NCI-H2081 (cell line): ENCODE data around the gene ADM.

Experiments
- DNase-seq, 2 experiments: peaks; one replicate each; lab custom pipeline; 2025; lab: John Stamatoyannopoulos, UW

The ADM gene

DNA sequence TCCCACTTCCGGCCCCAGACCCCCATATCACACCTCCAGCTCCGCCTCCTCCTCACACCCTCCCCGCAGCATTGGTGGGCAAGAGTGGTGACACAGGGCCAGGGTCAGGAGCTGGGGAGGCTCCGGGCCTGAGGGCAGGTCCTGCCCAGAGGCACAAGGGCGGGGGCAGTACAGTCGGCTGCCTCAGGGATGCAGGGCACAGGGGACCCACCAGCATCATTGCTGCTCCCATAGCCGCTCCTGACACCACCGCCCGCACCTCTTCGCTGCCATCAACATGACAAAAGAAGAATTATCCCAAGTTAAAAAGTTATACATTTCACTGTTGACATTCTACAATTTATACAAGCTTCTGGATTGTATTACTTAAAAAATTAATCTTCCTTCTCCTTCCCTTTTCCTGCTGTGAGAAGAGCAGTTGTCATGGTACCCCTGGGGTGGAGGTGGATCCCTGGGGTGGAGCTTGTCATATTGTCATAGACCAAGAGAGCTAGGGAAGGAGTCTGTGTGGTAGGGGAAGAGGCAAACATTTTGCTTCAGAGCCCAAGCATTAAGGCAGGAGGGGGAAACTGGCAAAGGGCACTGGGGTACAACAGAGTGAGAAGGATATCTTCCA lies 15.0 kb upstream of the ADM start:
- DNase-seq: no peak

DNA sequence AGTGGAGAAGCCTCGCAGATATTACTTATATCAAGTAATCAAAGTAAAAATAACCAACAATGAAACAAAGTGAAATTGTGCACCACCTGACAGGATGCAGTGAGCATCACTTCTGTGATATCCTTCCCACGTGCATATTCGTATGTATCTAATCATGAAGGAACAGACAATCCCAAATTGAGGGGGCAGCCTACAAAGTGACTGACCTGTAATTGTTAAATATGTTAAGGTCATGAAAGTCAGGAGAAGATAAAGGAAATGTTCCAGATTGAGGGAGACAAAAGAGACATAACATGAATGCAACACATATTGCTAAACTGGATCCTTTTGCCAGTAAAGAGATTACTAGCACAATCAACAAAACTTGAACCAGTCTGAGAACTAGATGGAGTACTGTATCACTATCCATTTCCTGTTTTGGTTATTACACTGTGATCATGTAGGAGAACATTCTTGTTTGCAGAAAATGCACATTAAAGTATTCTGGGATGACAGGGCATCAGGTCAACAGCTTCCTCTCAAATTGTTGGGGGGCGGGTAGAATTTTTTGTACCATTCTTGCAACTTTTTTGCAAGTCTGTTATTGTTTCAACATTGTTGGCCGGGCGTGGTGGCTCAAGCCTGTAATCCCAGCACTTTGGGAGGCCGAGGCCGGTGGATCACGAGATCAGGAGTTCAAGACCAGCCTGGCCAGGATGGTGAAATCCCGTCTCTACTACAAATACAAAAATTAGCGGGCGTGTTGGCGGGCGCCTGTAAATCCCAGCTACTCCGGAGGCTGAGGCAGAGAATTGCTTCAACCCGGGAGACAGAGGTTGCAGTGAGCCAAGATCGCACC lies 12.9 kb upstream of the ADM start:
- no peak for DNase-seq

DNA sequence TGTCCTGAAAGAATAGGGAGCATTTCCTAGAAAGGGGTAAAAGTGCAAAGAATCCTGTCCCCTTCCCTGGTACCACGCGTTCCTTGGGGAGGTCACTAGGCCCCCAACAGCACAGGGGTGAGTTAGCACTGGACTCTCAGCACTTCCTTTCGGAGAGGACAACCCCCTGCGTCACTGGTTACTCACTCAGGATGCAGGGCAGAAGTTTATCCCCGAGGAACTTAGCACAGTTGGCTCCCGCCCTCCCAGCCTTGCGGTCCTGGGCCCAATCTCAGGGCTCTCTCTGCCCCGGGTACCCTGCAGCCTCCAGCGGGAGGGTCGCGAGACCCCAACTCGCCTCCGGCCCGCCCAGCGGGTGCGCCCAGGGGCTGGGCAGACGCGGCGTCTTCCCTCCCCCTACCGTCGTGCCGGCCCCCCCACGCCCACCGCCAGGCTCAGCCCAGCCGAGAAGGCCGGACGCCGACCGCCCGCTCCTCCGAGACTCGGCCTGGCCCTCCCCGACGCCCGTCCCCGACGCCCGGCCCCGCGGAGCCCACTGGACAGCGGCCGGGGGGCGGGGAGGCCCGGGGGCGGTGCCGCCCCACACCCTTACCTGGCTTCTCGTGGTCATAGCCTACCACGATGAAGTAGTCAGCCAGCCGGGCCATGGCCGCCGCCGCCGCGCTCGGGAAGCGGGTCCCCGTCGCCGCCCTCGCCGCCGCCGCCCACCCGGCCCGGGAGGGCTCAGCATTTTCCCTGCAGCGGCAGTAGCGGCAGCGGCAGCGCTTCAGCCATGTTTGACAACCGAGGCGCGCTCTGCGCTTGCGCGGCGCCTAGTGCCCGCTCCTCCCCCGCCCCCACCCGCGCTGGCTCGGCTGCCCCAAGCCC lies 11.2 kb upstream of the ADM start, which contains the start of gene SBF2:
TSS of gene SBF2 (minus strand) at position 797 of the 867 bp plus-strand sequence. CDS start at position 647, 150 bp downstream.
- DNase-seq: peak; percentile 70 to 78

DNA sequence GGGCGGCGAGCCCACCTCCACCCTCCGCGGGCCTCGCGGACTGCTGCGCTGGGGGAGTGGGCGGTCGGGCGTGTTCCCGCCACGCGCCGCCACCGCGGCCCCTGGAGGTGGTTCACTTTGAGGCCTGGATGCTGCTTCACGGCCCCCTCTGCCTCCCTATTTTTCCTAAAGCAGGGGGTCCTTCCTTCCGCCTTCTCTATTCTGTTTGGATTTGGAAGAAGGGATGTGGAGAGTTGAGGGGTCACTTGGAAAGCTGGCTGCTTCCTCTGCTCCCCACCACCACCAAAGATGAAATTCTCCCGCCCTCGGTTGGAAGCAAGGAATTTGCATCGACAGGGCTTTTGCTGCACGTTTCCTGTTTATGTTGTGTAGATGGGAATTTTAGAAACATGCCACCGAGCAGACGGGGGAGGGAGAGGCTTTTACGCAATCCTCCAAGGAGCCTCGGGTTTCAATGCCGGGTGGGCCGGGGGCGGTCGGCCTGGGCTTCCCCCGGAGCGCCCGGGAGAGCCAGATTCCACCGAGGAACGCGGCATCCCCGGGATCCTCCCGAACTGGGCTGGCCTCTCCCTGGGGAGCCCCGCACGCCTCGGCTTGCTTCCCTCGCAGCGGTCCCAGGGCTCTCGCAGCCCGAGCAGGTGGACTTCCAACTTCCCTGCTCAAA lies 10.5 kb upstream of the ADM start:
- DNase-seq: peak in 1 of 2 experiments; percentile 36

DNA sequence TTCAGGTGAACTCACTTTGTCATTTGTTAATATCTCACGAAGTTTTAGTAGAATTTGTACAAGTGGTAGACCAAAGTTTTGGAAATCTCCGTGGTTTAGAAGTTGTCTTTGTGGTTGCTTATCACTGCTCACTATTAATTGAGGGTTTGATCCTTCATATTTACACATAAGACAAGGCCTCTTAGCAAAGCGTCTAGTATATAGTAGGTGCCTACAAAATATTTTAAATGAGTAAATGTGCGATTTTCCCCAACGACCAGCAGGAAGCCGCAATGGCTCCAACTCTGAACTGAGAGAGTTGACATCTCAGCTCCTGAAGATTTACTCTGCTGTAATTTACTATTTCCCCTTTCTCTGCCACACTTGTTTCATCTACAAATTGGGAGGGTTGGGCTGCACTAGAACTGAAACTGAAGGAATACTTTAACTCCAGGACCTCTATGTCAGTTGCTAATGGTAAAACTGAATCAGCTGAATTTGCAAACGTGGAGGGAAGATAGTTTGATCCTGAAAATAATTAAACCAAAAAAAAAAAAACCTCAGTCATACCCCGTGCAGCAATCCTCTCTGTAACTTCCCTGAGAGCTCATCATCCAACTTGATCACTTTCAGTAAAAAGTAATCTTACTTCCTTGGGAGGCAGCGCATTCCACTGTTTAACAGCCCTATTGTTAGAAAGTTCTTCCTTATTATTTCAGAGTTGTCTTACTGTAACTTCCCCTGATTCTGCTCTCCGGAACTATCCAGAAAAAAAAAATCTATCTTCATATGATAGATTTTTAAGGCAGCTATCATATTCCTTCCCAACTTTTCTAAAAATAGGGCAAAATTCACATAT lies 9.6 kb upstream of the ADM start:
- no peak for DNase-seq

DNA sequence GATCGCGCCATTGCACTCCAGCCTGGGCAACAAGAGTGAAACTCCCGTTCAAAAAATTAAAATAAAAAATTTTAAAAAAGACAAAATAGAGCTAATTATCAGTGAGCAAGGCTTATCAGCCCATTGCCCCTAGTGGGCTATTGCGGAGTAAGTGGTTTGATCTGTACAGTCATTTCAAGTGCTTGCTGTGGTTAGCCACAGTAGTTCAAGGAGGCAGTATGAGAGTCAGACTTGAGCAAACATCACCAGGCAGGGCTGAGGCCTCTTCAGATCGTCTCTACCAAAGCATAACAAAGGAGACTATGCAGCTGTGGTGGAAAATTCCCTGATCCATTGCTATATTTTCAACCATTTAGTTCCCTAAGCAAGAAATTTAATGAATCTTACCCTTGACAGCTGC lies 6.5 kb upstream of the ADM start:
- no peak for DNase-seq

DNA sequence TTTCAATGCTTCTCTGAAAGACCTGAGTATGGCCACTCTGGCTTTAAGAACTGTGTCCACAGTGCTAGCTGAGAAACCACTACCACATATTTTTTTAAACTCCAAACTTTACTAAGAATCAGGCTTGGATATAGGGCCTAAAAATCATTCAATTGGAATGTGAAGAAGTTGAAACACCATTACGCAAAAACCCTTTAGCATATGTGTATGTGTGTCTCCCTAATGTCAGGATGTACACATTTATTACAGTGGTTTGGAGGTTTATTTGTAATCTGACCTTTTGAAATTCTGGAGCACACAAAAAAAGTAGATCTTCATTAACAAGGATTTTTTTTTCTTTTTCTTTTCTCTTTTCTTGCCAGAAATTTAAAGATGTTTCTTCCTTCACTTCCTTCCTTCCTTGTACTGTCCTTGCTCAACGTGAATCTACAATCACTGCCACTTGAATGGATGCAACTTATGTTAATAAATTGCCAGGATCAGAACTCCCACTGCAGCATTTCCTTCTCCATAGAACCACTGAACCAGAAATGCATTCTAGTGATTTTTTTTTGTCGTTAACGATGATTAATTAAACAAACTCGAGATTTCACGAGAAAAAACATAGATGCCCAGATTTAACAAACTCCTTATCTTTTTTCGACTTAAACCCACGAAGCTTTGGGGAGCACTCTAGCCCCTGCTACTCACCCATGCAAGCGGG lies 3.1 kb upstream of the ADM start:
- no peak for DNase-seq

DNA sequence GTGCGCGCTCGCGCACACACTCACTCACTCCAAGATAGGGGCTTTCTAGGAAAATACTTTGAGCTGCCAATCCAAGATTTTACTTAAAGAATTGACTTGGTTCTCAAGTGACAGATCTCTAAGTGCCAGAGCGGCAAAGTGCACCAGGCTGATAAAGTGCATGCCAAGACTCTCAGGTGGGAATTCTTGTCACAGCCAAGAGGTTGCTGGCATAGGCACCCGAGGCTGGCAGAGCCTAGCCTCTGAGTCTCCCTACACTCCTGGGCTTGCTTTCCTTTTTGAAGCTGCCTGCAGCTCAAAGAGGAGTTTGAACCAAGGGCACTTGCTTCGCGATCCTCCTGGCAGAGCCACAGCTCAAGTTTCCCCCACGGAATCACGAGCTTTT lies 2.5 kb upstream of the ADM start:
- DNase-seq: peak in 1 of 2 experiments; percentile 30

DNA sequence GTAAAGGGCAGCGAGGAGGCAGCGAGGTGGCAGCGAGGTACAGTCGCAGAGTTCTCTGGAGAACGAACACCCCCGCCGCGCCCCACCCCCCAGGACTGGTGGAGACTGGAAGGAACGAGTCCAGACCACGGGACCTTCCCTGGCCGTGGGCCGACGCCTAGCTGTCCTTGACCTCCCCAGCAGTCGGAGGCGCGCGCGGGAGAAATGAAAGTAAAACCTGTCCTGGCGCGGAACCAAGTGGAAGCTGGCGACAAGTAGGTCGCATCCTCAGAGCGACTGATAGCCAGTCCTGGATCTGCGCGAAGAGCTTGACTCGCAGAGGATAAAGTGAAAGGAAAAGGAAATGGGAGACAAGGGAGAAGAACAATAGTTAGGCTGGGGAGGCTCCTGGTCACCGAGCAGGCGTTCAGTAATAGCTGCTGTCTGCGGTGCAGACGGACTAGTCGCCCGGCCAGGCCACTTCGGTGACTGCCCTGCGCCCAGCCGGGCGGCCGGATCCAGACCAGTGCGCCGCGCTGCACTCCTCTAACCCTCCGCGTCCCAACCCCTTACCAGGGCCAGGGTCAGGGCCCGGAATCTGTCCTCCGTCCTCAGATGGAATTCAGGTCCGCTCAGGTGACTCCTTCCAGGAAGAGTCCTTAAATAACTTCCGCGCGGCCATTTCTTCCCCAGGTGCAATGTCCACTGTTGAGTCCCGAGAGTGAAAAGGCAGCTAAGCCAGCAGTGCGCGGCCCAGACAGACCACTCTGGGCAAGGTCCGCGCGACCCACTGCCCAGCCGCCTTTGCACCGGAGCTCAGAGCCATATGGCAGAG lies 1.9 kb upstream of the ADM start:
- peak; percentile 39 to 50 for DNase-seq

DNA sequence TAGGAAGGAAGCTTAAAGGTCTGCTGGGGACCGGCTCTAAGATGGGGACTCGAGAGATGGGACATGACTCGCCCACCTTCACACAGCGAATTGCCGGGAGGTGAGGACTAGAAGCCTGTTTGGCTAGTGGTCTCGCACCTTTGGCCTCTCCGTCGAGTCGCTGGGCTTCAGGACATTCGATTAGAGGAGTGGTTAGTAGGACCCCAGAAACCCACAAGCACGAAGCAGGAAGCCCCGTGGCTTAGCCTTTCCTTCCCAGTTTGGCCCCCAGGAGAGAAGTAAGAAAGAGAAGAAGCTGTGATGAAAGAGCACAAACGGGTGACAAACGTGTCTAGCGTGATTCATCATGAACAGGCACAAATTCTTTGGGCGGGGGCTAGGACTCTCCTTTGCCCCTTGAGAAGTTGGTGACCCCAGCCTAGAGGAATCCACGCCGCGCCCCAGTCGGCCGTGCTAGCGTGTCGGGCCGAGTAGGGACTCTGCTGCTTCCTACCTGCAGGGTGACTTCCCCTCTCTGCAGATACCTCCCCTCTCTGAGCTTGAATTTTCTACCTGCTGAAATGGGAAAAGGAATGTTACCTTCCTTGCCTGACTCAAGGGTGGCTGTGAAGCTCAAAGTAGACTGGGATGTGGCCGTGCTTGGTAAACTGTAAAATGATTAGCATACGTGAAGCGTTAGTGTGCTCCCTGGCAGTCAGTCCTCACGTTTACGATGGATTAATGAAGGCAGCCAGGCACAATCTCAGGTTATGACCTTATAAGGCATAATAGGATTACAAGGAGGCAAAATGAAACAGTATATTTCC lies 1.1 kb upstream of the ADM start:
- peak; percentile 17 to 34 for DNase-seq

DNA sequence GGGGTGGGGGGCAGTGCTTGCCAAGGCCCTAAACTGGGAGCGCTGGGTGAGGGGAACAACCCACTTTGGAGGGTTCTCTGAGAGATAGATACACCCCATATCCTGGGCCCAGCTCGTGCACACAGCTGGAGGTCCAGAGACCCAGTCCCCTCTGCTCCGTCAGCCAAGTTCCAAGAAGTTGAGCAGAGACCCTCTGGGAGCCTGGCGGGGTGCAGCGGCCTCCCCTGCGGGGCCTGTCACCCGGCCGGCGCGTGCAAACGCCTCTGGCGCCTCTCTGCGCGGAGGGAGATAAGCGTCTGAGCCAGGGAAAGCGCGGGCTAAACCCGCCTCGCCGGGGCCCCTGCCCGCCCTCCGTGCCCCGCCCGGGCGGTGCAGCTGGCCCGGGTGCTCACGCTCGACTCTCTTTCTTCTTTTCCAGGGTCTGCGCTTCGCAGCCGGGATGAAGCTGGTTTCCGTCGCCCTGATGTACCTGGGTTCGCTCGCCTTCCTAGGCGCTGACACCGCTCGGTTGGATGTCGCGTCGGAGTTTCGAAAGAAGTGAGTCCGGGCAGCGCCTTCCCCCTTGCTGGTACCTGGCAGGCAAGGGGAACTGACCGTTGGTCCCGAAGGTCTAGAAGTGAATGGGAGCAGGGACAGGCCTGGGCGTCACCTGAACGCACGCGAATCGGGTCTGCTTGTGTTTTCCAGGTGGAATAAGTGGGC lies 540 bp downstream of the ADM start:
- peak; percentile 21 to 60 for DNase-seq

DNA sequence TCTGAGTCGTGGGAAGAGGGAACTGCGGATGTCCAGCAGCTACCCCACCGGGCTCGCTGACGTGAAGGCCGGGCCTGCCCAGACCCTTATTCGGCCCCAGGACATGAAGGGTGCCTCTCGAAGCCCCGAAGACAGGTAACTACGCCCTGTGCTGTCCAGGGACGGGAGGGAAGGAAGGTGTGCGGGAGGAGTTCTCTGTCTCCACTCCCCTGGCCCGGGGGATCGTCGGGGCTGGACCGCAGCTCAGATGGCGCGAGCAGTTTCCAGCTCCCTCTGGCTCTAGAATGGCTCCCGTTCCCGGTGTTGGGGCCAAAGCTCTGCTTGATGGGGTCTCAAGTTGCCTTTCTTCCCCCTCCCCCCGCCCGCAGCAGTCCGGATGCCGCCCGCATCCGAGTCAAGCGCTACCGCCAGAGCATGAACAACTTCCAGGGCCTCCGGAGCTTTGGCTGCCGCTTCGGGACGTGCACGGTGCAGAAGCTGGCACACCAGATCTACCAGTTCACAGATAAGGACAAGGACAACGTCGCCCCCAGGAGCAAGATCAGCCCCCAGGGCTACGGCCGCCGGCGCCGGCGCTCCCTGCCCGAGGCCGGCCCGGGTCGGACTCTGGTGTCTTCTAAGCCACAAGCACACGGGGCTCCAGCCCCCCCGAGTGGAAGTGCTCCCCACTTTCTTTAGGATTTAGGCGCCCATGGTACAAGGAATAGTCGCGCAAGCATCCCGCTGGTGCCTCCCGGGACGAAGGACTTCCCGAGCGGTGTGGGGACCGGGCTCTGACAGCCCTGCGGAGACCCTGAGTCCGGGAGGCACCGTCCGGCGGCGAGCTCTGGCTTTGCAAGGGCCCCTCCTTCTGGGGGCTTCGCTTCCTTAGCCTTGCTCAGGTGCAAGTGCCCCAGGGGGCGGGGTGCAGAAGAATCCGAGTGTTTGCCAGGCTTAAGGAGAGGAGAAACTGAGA lies 1.4 kb downstream of the ADM start:
- peak in 1 of 2 experiments; percentile 13 for DNase-seq

DNA sequence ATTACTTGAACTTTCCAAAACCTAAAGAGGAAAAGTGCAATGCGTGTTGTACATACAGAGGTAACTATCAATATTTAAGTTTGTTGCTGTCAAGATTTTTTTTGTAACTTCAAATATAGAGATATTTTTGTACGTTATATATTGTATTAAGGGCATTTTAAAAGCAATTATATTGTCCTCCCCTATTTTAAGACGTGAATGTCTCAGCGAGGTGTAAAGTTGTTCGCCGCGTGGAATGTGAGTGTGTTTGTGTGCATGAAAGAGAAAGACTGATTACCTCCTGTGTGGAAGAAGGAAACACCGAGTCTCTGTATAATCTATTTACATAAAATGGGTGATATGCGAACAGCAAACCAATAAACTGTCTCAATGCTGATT lies 2.1 kb downstream of the ADM start:
- no peak for DNase-seq

DNA sequence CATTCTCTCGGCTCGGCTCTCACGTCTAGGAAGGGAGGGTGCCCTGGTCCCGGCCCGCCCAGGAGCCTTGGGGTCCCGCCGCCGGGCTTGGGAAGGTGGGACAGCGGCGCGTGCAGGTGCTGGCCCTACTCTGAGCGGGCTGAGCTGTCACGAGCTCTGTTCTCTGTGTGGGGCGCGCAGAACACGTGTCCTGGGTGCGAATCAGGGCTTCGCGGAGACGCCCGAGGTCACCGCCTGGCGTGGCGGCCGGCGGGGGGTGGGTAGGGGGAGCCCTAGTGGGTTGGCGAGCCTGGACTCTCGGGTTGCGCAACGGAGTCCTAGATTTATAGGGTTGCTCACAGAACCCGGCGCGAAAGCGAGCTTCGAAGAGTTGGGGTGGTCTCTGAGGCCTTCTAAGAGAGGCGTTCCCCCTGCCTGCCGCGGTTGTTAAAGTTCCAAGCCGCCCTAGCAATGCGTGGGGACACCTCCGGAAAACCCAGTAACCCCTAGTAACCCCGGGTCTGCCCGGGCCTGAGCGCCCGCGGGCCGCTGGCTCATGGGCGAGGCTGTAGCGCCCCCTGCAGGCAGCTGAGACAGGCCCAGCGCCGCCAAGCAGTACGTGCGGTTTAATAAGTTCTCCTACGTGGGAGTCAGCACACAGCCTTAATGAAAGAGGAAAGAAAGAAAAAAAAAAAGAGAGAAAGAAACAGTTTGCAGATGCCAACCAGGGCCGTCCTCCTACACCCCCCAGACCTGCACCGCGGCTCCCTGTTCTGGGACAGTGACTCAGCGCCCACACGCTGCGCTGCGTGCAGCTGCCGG lies 2.7 kb downstream of the ADM start:
- DNase-seq: peak; percentile 58 to 77

DNA sequence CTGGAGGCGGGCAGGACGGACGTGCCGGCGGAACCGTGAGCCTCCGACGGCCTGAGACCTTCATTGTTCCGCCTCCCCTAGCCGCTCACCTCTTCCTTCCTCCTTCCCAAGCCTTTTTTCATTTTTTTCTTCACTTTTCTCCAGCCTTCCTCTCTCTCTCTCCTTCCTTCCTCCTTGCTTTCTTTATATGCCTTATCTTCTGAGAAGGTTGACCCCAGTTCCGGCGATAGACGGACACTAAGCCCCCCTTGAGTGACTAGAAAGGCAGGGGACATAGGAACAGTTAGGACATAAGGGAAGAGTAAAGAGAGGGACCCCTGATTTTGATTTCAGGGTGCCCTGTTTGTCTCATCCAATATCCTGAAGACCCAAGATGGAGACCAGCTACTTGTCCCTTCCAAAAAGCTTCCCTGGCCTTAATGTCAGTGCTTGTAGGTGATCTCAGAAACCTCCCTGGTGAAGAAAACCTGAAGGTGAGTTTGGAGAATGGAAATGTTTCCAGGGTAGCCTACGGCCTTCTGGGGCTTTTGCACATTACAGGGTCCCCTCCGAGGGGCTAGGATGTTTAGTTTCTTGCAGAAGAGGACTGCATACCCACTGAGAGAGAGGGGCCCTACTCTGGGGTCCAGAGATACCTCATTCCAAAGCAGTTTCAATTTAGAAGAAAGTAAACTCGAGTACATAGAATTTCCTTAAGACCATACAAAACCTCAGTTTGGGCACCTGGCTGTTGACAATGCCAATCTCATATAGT lies 3.5 kb downstream of the ADM start:
- DNase-seq: no peak
